ENCODE data around the gene FRA10AC1. TPM values are rescaled to one million over a fixed set of nuclear protein-coding genes. Genes with fewer than 3 reads are reported as not detected.

Gene FRA10AC1
- total RNA-seq, 2 experiments from 2014 or later: 18.9 to 29.4 TPM

DNA sequence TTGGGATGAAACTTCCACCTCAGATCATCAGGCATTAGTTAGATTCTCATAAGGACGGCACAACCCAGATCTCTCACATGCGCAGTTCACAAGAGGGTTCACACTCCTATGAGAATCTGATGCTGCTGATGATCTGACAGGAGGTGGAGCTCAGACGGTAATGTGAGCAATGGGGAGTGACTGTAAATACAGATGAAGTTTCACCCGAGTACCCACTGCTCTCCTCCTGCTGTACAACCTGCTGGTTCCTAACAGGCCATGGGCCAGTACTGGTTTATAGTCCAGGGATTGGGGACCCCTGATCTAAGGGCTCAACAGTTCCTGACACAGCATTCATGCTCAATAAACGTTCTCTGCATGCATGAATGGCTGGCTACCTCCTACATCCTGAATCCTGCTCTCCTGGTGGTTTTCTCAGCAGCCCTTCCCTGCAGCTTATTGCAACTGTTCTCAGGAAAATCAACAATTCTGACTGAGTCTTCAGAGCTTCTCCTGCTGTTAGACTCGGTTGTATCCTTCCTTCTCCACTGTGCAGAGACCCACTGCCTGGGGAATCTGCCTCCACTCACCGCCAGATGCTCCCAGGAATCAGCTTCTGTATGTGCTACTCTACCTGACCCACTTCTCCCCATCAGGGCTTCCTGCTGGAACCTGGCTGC lies 72.6 kb downstream of the FRA10AC1 start:
- POLR2A ChIA-PET: no interaction called here
- H3K4me3 Mint-ChIP-seq: no peak overlapping the region
- CTCF ChIA-PET: interaction anchor here (0.7 kb wide), 1 partner anchor 13 kb away, joined by 3 read pairs; no protein-coding TSS in a partner anchor
- H3K9me3 Mint-ChIP-seq (ENCODE audit: low read depth): no peaks in the 10 kb centered on the region
- intact Hi-C loops (cut with DNase I, micrococcal nuclease): no loop called here
- ATAC-seq (no peak), DNase-seq (no peak)
- no peaks in the 10 kb centered on the region for H3K36me3 Mint-ChIP-seq (ENCODE audit: low read depth)
- H3K27ac Mint-ChIP-seq: no peak overlapping the region
- H3K4me1 Mint-ChIP-seq: no peaks in the 10 kb centered on the region
- peaks cover 9% of the 10 kb centered on the region for H3K27me3 Mint-ChIP-seq

DNA sequence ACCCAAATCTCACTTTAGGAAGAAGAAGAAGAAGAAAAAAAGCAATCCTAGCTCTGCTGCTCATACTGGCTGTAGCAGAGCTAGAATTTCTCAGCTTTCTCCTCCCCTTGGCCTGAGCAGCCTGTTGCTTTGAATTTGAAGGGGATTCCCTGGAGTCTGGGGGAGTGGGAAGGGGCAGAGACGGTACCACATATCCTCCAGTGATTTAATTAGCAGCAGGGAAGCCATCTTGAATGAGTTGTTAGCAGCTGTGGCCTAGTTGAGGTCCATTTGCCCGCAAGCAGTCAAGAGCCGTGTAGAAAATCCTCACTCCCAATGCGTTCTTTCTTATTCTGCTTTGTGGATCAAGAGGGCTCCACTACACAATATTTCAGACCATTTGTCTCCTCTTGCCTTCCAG lies 73.5 kb downstream of the FRA10AC1 start:
- no peak overlapping the region for H3K27ac Mint-ChIP-seq
- POLR2A ChIA-PET: no interaction called here
- H3K9me3 Mint-ChIP-seq (ENCODE audit: low read depth): no peaks in the 10 kb centered on the region
- ATAC-seq (no peak), DNase-seq (no peak)
- H3K36me3 Mint-ChIP-seq (ENCODE audit: low read depth): no peaks in the 10 kb centered on the region
- CTCF ChIA-PET: interaction anchor here (0.6 to 1.1 kb wide), 2 partner anchors 16 to 89 kb away, joined by 3 read pairs; no protein-coding TSS in a partner anchor
- H3K27me3 Mint-ChIP-seq: peaks cover 9% of the 10 kb centered on the region
- no peaks in the 10 kb centered on the region for H3K4me1 Mint-ChIP-seq
- intact Hi-C loops (cut with DNase I, micrococcal nuclease): no loop called here
- no peak overlapping the region for H3K4me3 Mint-ChIP-seq

DNA sequence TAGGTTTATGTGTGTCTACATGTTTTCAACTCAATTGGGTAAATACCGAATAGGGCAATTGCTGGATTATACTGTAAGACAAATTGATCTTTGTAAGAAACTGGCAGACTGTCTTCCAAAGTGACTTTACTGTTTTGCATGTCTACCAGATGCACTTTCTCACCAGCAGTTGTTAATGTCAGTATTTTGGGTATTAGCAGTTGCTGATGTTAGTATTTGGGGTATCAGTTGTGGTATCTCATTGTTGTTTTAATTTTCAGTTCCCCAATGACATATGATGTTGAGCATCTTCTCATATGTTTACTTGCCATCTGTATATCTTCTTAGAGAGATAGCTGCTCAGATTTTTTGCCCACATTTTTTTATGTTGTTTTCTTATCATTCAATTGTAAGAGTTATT lies 79.5 kb downstream of the FRA10AC1 start:
- ChIA-PET CTCF (no interaction called here), POLR2A (no interaction called here)
- intact Hi-C loops (cut with DNase I, micrococcal nuclease): no loop called here

DNA sequence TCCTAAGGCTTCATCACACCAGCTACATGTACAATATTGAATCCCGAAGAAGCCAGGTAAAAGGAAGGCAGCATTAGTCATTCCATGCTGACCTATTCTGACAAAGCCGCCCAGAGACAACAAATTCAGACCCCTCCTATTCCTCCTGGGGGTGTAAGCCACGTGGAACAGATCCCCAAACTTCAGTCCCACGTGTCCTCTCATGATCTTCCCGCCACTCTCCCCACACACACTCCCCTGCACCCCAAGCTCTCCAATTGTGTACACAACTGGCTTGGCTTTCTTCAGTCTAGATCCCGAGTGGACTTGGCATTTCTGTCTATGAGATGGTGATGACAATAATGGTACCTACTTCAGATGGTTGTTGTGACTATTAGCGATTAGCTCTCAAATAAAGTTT lies 81.5 kb downstream of the FRA10AC1 start:
- POLR2A ChIA-PET: no interaction called here
- Mint-ChIP-seq H3K27ac (no peak overlapping the region), H3K9me3 (ENCODE audit: low read depth) (no peaks in the 10 kb centered on the region), H3K4me1 (no peaks in the 10 kb centered on the region), H3K27me3 (peaks cover 3% of the 10 kb centered on the region), H3K4me3 (no peak overlapping the region), H3K36me3 (ENCODE audit: low read depth) (no peaks in the 10 kb centered on the region)
- intact Hi-C loops (cut with DNase I, micrococcal nuclease): no loop called here
- DNase-seq: no peak
- no peak for ATAC-seq
- CTCF ChIA-PET: no interaction called here

More for the DNA sequence above, 79.5 kb downstream of the FRA10AC1 start:
- Mint-ChIP-seq H3K36me3 (ENCODE audit: low read depth) (no peaks in the 10 kb centered on the region), H3K4me3 (no peak overlapping the region), H3K9me3 (ENCODE audit: low read depth) (no peaks in the 10 kb centered on the region), H3K27me3 (peaks cover 3% of the 10 kb centered on the region), H3K4me1 (no peaks in the 10 kb centered on the region), H3K27ac (no peak overlapping the region)
- DNase-seq (no peak), ATAC-seq (no peak)

Other genes with a start within 250 kb of the FRA10AC1 start
- gene MYOF, start 220.3 kb downstream of the FRA10AC1 start, total RNA-seq: 10 to 100 TPM; 37.8 to 40.0 TPM
- gene CEP55, start 206.0 kb downstream of the FRA10AC1 start, total RNA-seq: 10 to 100 TPM; 67.8 to 76.0 TPM
- gene FFAR4, start 135.9 kb downstream of the FRA10AC1 start, total RNA-seq: not detected
- not detected for gene RBP4, start 101.4 kb downstream of the FRA10AC1 start, total RNA-seq
- gene PDE6C, start 90.1 kb downstream of the FRA10AC1 start, total RNA-seq: not detected
- not detected for gene LGI1, start 55.3 kb upstream of the FRA10AC1 start, total RNA-seq
- gene SLC35G1, start 191.4 kb upstream of the FRA10AC1 start, total RNA-seq: 1 to 10 TPM; 3.6 to 4.1 TPM

Measured in activated CD4-positive, alpha-beta T cell treated with anti-CD3 and anti-CD28 coated beads for 36 hours (primary cell).